T-cell (primary cell): ENCODE data around the gene PFN2. TPM values are rescaled to one million over a fixed set of nuclear protein-coding genes. Genes with fewer than 3 reads are reported as not detected.

Experiments used
- ATAC-seq, 4 experiments: fragments of 200-7000 bp in 3 of 4; fragments of 150-1000 bp in 1 of 4; cut with Tn5 transposase; replicated peaks in 1 of 4; 1 replicate in 3 of 4; 2 replicates in 1 of 4; pipeline ENCODE4 v1.10.0; 2021; ENCODE audit warnings: moderate library complexity in 3 of 4, mild to moderate bottlenecking in 2 of 4, moderate number of reproducible peaks in 1 of 4
- CTCF ChIA-PET, 2 donors: fragments of 300-600 bp; sonication (Branson Sonifier 250); formaldehyde crosslinking; loops; one replicate each; lab custom pipeline; 2022; ENCODE audit warnings: antibody characterized with exemption in 2 of 2; lab: Charles Lee
- POLR2A ChIA-PET, 2 donors: fragments of 300-600 bp; sonication (Branson Sonifier 250); formaldehyde crosslinking; loops; one replicate each; lab custom pipeline; 2022; ENCODE audit warnings: antibody characterized with exemption in 2 of 2; lab: Charles Lee
- DNase-seq, 35 experiments: peaks; one replicate each; pipeline versions ENCODE4 v3.0.0 to v3.0.0-alpha.2; 2013 to 2023
- H3K27ac ChIP-seq: one replicate; pipeline ENCODE4 v1.5.1; 2013; ENCODE audit warnings: low read length
- H3K27me3 ChIP-seq, 2 experiments: replicated peaks in 1 of 2; 1 replicate in 1 of 2; 2 replicates in 1 of 2; pipeline versions ENCODE4 v1.6.1 to v1.7.0; 2013; ENCODE audit warnings: low read length in 1 of 2, mixed read lengths in 1 of 2; ENCODE audit not compliant: control insufficient read depth in 2 of 2, insufficient read depth in 2 of 2; ENCODE audit errors: extremely low read depth in 1 of 2
- H3K36me3 ChIP-seq, 2 donors: 1 replicate in 1 of 2; 2 replicates in 1 of 2; pipeline versions ENCODE4 v1.6.1 to v1.7.0; 2013; ENCODE audit warnings: low read length in 1 of 2; ENCODE audit not compliant: control insufficient read depth in 2 of 2, insufficient read depth in 1 of 2; ENCODE audit errors: extremely low read depth in 1 of 2
- H3K4me1 ChIP-seq, 2 experiments: 1 replicate in 1 of 2; 2 replicates in 1 of 2; pipeline versions ENCODE4 v1.6.1 to v1.7.0; 2013; ENCODE audit warnings: low read length in 2 of 2, mixed read lengths in 1 of 2; ENCODE audit not compliant: insufficient read depth in 2 of 2, control insufficient read depth in 1 of 2; ENCODE audit errors: extremely low read depth in 1 of 2
- H3K4me3 ChIP-seq, 2 donors: 1 replicate in 1 of 2; 2 replicates in 1 of 2; pipeline versions ENCODE4 v1.5.1 to v1.7.0; 2013; ENCODE audit warnings: mild to moderate bottlenecking in 2 of 2, low read length in 1 of 2, moderate library complexity in 1 of 2; ENCODE audit not compliant: control insufficient read depth in 1 of 2; ENCODE audit errors: extremely low read depth in 1 of 2
- H3K9me3 ChIP-seq: 2 replicates; pipeline ENCODE4 v1.7.0; 2013
- H3K27ac Mint-ChIP-seq, 2 donors: one replicate each; pipeline ENCODE4 v1.8.0; 2020 to 2021; ENCODE audit warnings: mild to moderate bottlenecking in 2 of 2, mixed read lengths in 2 of 2
- H3K27me3 Mint-ChIP-seq, 2 donors: one replicate each; pipeline ENCODE4 v1.8.0; 2021 to 2022; ENCODE audit warnings: mixed read lengths in 2 of 2
- H3K36me3 Mint-ChIP-seq: one replicate; pipeline ENCODE4 v1.8.0; 2021; ENCODE audit warnings: mixed read lengths
- H3K4me1 Mint-ChIP-seq, 3 donors: one replicate each; pipeline ENCODE4 v1.8.0; 2020 to 2022; ENCODE audit warnings: mixed read lengths in 3 of 3, mild to moderate bottlenecking in 1 of 3
- H3K4me3 Mint-ChIP-seq, 3 donors: one replicate each; pipeline ENCODE4 v1.8.0; 2020 to 2022; ENCODE audit warnings: mild to moderate bottlenecking in 3 of 3, mixed read lengths in 3 of 3, moderate library complexity in 3 of 3
- H3K9me3 Mint-ChIP-seq, 3 donors: one replicate each; pipeline ENCODE4 v1.8.0; 2020 to 2022; ENCODE audit warnings: mixed read lengths in 3 of 3
- WGBS: methylation state at CpG from one replicate; pipeline ENCODE4 v1.1.5; 2013; ENCODE audit warnings: missing lambda C conversion rate; ENCODE audit not compliant: insufficient coverage; 5-methylcytosine and 5-hydroxymethylcytosine counted together
- total RNA-seq, 35 experiments: library from RNA in 6 of 35; stranded (reverse) in 6 of 35; fragments of 120-200 nt in 1 of 35; gene quantifications; one replicate each; pipeline versions ENCODE4 v1.2.1 to v1.2.4 and lab custom pipeline; 2013 to 2026

The PFN2 gene
- total RNA-seq, 5 donors from 2014 or later (not counting 1 experiment from before 2014, with no cell fraction given): 7.4 to 12.9 (median 9.4) TPM

DNA sequence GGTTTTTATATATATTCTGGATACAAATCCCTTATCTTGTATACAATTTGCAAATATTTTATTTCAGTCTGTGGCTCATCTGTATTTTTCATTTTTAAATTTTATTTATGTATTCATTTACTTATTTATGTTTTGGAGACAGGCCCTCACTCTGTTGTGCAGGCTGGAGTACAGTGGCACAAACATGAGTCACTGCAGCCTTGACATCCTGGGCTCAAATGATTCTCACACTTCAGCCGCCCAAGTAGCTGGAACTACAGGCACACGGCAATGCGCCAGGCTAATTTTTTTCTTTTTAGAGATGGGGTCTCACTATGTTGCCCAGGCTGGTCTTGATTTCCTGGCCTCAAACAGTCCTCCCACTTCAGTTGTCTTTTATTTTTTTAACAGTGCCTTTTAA is 50.6 kb downstream of the PFN2 start:
- WGBS: no CpG with 5 or more reads among the region's 3 CpGs

DNA sequence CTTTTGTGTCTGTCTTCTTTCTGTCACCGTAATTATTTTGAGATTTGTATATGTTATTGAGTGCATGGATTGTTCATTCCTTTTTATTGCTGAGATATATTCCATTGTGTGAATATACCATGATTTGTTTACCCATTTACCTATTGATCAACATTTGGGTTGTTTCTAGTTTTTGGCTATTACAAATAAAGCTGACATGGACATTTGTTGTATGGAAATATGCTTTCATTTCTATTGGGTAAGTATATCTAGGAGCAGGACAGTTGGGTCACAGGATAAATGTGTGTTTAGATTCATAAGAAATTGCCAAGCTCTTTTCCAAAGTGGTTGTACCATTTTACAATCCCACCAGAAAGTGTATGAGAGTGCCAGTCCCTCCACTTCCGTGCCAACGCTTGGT is 51.2 kb downstream of the PFN2 start:
- Histone ChIP-seq H3K9me3 (peaks cover 2% of the 10 kb centered on the region), H3K36me3 (peaks cover 0 to 14% of the 10 kb centered on the region in 2 donors), H3K4me1 (no peaks in the 10 kb centered on the region), H3K27ac (no peak overlapping the region), H3K27me3 (no peaks in the 10 kb centered on the region), H3K4me3 (no peak overlapping the region)
- Mint-ChIP-seq H3K27ac (no peak overlapping the region), H3K27me3 (no peaks in the 10 kb centered on the region), H3K36me3 (peaks cover 44% of the 10 kb centered on the region), H3K4me1 (no peaks in the 10 kb centered on the region), H3K9me3 (no peaks in the 10 kb centered on the region), H3K4me3 (no peak overlapping the region)
- DNase-seq: no peak
- ChIA-PET POLR2A (no interaction called here), CTCF (interaction anchor here in 1 of 2 donors (0.6 kb wide), 1 partner anchor 776 kb away, joined by 3 read pairs; no protein-coding TSS in a partner anchor)
- WGBS: no CpG with 5 or more reads among the region's 3 CpGs
- no peak for ATAC-seq

More for the DNA sequence above, 50.6 kb downstream of the PFN2 start:
- Mint-ChIP-seq H3K4me1 (no peaks in the 10 kb centered on the region), H3K9me3 (no peaks in the 10 kb centered on the region), H3K27ac (no peak overlapping the region), H3K27me3 (no peaks in the 10 kb centered on the region), H3K36me3 (peaks cover 42% of the 10 kb centered on the region), H3K4me3 (no peak overlapping the region)
- Histone ChIP-seq H3K36me3 (peaks cover 0 to 14% of the 10 kb centered on the region in 2 donors), H3K27ac (no peak overlapping the region), H3K27me3 (no peaks in the 10 kb centered on the region), H3K9me3 (peaks cover 6% of the 10 kb centered on the region), H3K4me1 (no peaks in the 10 kb centered on the region), H3K4me3 (no peak overlapping the region)
- ATAC-seq (no peak), DNase-seq (no peak)
- CTCF ChIA-PET: no interaction called here
- POLR2A ChIA-PET: no interaction called here

- H3K27ac Mint-ChIP-seq: no peak overlapping the region
- Histone ChIP-seq H3K27me3 (no peaks in the 10 kb centered on the region), H3K36me3 (peaks cover 0 to 13% of the 10 kb centered on the region in 2 donors), H3K27ac (no peak overlapping the region), H3K4me1 (no peaks in the 10 kb centered on the region), H3K9me3 (no peaks in the 10 kb centered on the region), H3K4me3 (no peak overlapping the region)
- H3K27me3 Mint-ChIP-seq: no peaks in the 10 kb centered on the region
- DNase-seq (no peak), ATAC-seq (no peak)
- peaks cover 52% of the 10 kb centered on the region for H3K36me3 Mint-ChIP-seq
- H3K9me3 Mint-ChIP-seq: no peaks in the 10 kb centered on the region
- WGBS: no CpG with 5 or more reads among the region's 5 CpGs
- ChIA-PET CTCF (no interaction called here), POLR2A (interaction anchor here in 1 of 2 donors (0.6 kb wide), 1 partner anchor 206 kb away, joined by 10 read pairs; no protein-coding TSS in a partner anchor)
- H3K4me1 Mint-ChIP-seq: no peaks in the 10 kb centered on the region
- H3K4me3 Mint-ChIP-seq: no peak overlapping the region
Measured at GRCh38 chr3:149917124-149917667, 53.5 kb downstream of the PFN2 start.

Other genes with a start within 250 kb of the PFN2 start
- 10 to 100 TPM; 29.5 to 36.1 (median 33.7) TPM for gene COMMD2, start 218.4 kb downstream of the PFN2 start, total RNA-seq
- not detected for gene ANKUB1, start 178.3 kb downstream of the PFN2 start, total RNA-seq
- 10 to 100 TPM; 45.0 to 55.8 (median 54.8) TPM for gene RNF13, start 157.7 kb downstream of the PFN2 start, total RNA-seq